ENCODE results near the gene CCDC15.

Gene CCDC15

GRCh38 chr11:125075900-125076317 is 121.9 kb downstream of the CCDC15 start:
- H3K27ac ChIP-seq (ENCODE audit: low read depth, low read length): no peak overlapping the region
- no peaks in the 10 kb centered on the region for H3K79me2 ChIP-seq (ENCODE audit: control insufficient read depth, insufficient read depth, low read length, unreplicated experiment)
- no peaks in the 10 kb centered on the region for H3K27me3 ChIP-seq (ENCODE audit: insufficient read depth, low read length)
- H3K4me1 ChIP-seq (ENCODE audit: control insufficient read depth, insufficient read depth, low read length, unreplicated experiment): peaks cover 8% of the 10 kb centered on the region
- H3K36me3 ChIP-seq (ENCODE audit: insufficient read depth, low read length): no peaks in the 10 kb centered on the region
- H3K4me3 ChIP-seq (ENCODE audit: low read depth, low read length): no peak overlapping the region
- H2AFZ ChIP-seq (ENCODE audit: low read length, unreplicated experiment): no peak overlapping the region

- Histone ChIP-seq H3K4me1 (ENCODE audit: control insufficient read depth, insufficient read depth, low read length, unreplicated experiment) (peaks cover 2% of the 10 kb centered on the region), H3K79me2 (ENCODE audit: control insufficient read depth, insufficient read depth, low read length, unreplicated experiment) (no peaks in the 10 kb centered on the region), H3K27me3 (ENCODE audit: insufficient read depth, low read length) (no peaks in the 10 kb centered on the region), H3K36me3 (ENCODE audit: insufficient read depth, low read length) (no peaks in the 10 kb centered on the region), H3K27ac (ENCODE audit: low read depth, low read length) (no peak overlapping the region), H3K4me3 (ENCODE audit: low read depth, low read length) (no peak overlapping the region), H2AFZ (ENCODE audit: low read length, unreplicated experiment) (no peak overlapping the region)
These were observed 122.5 kb downstream of the CCDC15 start for GRCh38 chr11:125076378-125076945.

DNA sequence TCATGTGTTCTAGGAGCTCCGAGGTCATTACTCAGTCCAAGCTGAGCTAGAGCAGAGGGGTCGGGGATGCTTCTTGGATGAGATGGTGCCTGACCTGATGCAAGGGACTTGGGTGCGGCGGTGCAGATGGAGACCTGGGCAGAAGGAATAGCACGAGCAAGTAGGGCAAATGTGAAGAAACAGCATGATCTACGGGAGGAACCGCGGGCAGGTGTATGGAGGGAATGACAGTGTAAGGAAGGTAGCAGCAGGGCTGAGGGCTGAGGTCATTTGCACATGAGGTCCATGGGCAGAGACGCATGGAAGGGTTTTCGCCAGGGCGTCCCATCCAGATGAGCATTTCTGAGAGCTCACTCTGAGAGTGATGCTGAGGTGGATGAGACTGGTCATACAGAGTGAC is 124.0 kb downstream of the CCDC15 start:
- Histone ChIP-seq H3K4me1 (ENCODE audit: control insufficient read depth, insufficient read depth, low read length, unreplicated experiment) (peaks cover 11% of the 10 kb centered on the region), H3K79me2 (ENCODE audit: control insufficient read depth, insufficient read depth, low read length, unreplicated experiment) (no peaks in the 10 kb centered on the region), H3K27me3 (ENCODE audit: insufficient read depth, low read length) (no peaks in the 10 kb centered on the region), H3K36me3 (ENCODE audit: insufficient read depth, low read length) (no peaks in the 10 kb centered on the region), H3K4me3 (ENCODE audit: low read depth, low read length) (no peak overlapping the region), H2AFZ (ENCODE audit: low read length, unreplicated experiment) (no peak overlapping the region), H3K27ac (ENCODE audit: low read depth, low read length) (no peak overlapping the region)

- Histone ChIP-seq H3K4me1 (ENCODE audit: control insufficient read depth, insufficient read depth, low read length, unreplicated experiment) (peaks cover 17% of the 10 kb centered on the region), H3K4me3 (ENCODE audit: low read depth, low read length) (no peak overlapping the region), H3K79me2 (ENCODE audit: control insufficient read depth, insufficient read depth, low read length, unreplicated experiment) (no peaks in the 10 kb centered on the region), H3K36me3 (ENCODE audit: insufficient read depth, low read length) (no peaks in the 10 kb centered on the region), H3K27me3 (ENCODE audit: insufficient read depth, low read length) (no peaks in the 10 kb centered on the region), H3K27ac (ENCODE audit: low read depth, low read length) (no peak overlapping the region), H2AFZ (ENCODE audit: low read length, unreplicated experiment) (no peak overlapping the region)
These were observed 124.6 kb downstream of the CCDC15 start for GRCh38 chr11:125078516-125079140.

DNA sequence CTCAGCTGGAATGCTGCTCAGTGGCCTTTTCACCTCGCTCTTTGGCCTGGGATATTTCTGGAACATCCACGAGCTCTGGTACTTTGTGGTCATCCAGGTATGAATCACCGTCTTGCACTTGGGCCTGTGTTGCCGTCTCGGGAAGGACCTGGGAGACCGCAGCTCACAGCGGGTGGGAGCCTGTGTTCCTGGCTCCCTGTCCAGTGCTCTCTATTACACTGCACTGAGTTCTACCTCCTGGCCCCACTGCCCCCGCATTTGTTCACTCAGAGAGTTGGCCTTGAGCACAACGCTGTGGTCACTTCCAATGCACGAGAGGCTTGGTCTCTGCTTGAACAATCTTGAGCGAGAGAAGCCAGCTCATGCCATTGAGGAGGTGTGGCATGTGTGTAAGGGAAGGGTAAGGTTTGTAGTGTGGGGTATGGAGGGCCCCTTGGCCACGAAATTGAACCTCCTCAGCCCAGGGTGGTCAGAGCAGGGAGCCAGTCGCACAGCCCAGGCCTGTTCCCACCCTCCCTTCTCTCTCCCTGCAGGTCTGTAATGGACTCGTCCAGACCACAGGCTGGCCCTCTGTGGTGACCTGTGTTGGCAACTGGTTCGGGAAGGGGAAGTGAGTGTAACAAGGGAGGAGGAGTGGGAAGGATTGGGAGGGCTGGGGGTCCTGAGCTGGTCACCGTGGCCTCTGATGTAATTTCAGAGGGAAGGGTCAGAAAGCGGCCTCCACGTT is 125.3 kb downstream of the CCDC15 start:
- peaks cover 21% of the 10 kb centered on the region for H3K4me1 ChIP-seq (ENCODE audit: control insufficient read depth, insufficient read depth, low read length, unreplicated experiment)
- H2AFZ ChIP-seq (ENCODE audit: low read length, unreplicated experiment): no peak overlapping the region
- H3K27me3 ChIP-seq (ENCODE audit: insufficient read depth, low read length): no peaks in the 10 kb centered on the region
- no peak overlapping the region for H3K4me3 ChIP-seq (ENCODE audit: low read depth, low read length)
- no peaks in the 10 kb centered on the region for H3K79me2 ChIP-seq (ENCODE audit: control insufficient read depth, insufficient read depth, low read length, unreplicated experiment)
- no peaks in the 10 kb centered on the region for H3K36me3 ChIP-seq (ENCODE audit: insufficient read depth, low read length)
- no peak overlapping the region for H3K27ac ChIP-seq (ENCODE audit: low read depth, low read length)

GRCh38 chr11:125079878-125080530 is 126.0 kb downstream of the CCDC15 start:
- no peak overlapping the region for H3K4me3 ChIP-seq (ENCODE audit: low read depth, low read length)
- no peaks in the 10 kb centered on the region for H3K27me3 ChIP-seq (ENCODE audit: insufficient read depth, low read length)
- no peaks in the 10 kb centered on the region for H3K36me3 ChIP-seq (ENCODE audit: insufficient read depth, low read length)
- no peaks in the 10 kb centered on the region for H3K79me2 ChIP-seq (ENCODE audit: control insufficient read depth, insufficient read depth, low read length, unreplicated experiment)
- H3K27ac ChIP-seq (ENCODE audit: low read depth, low read length): no peak overlapping the region
- H3K4me1 ChIP-seq (ENCODE audit: control insufficient read depth, insufficient read depth, low read length, unreplicated experiment): peaks cover 21% of the 10 kb centered on the region
- no peak overlapping the region for H2AFZ ChIP-seq (ENCODE audit: low read length, unreplicated experiment)

- Histone ChIP-seq H3K79me2 (ENCODE audit: control insufficient read depth, insufficient read depth, low read length, unreplicated experiment) (no peaks in the 10 kb centered on the region), H3K36me3 (ENCODE audit: insufficient read depth, low read length) (no peaks in the 10 kb centered on the region), H3K27ac (ENCODE audit: low read depth, low read length) (no peak overlapping the region), H3K4me3 (ENCODE audit: low read depth, low read length) (no peak overlapping the region), H2AFZ (ENCODE audit: low read length, unreplicated experiment) (no peak overlapping the region), H3K27me3 (ENCODE audit: insufficient read depth, low read length) (no peaks in the 10 kb centered on the region), H3K4me1 (ENCODE audit: control insufficient read depth, insufficient read depth, low read length, unreplicated experiment) (peaks cover 21% of the 10 kb centered on the region)
These were observed 126.5 kb downstream of the CCDC15 start for GRCh38 chr11:125080531-125080911.

DNA sequence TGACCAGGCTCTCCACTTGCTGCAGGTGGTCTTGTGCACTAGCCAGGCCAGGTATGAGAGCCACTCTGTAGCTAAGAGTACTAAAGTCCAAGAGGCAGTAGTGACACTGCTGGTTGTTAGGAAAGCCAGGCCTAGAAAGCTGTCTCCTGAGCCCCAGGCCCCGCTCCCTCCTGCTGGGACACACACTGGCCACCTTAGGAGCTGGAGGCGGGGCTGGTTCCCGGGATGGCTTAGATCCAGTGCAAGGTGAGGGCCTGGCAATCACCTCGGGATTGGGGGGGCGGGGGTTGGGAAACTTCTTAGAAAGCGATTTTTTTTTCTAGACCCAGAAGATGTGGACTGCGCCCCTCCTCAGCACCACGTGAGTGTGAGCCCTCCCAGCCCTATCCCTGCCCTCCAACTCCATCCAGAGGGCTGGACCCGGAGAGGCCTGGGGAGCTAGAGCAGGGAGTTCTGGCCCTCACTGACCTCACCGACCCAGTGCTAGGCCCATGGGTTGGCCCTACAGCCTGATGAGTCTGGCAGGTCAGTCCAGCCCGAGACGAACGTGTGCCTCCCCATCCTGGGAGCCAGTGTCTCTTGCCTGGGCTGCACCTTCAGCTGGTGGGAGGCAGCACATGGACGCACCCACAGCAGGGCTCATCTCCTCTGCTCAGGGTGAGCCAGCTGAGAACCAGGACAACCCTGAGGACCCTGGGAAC is 127.2 kb downstream of the CCDC15 start:
- Histone ChIP-seq H3K4me1 (ENCODE audit: control insufficient read depth, insufficient read depth, low read length, unreplicated experiment) (peaks cover 21% of the 10 kb centered on the region), H3K27me3 (ENCODE audit: insufficient read depth, low read length) (no peaks in the 10 kb centered on the region), H3K4me3 (ENCODE audit: low read depth, low read length) (no peak overlapping the region), H3K36me3 (ENCODE audit: insufficient read depth, low read length) (no peaks in the 10 kb centered on the region), H3K27ac (ENCODE audit: low read depth, low read length) (no peak overlapping the region), H2AFZ (ENCODE audit: low read length, unreplicated experiment) (no peak overlapping the region), H3K79me2 (ENCODE audit: control insufficient read depth, insufficient read depth, low read length, unreplicated experiment) (no peaks in the 10 kb centered on the region)

GRCh38 chr11:125082040-125082439 is 128.0 kb downstream of the CCDC15 start:
- peak overlapping the region; percentile 75; the same call in 1 of the 2 replicates for H3K27ac ChIP-seq (ENCODE audit: low read depth, low read length)
- peaks cover 21% of the 10 kb centered on the region for H3K4me1 ChIP-seq (ENCODE audit: control insufficient read depth, insufficient read depth, low read length, unreplicated experiment)
- H3K79me2 ChIP-seq (ENCODE audit: control insufficient read depth, insufficient read depth, low read length, unreplicated experiment): no peaks in the 10 kb centered on the region
- no peaks in the 10 kb centered on the region for H3K36me3 ChIP-seq (ENCODE audit: insufficient read depth, low read length)
- H3K4me3 ChIP-seq (ENCODE audit: low read depth, low read length): no peak overlapping the region
- H3K27me3 ChIP-seq (ENCODE audit: insufficient read depth, low read length): no peaks in the 10 kb centered on the region
- H2AFZ ChIP-seq (ENCODE audit: low read length, unreplicated experiment): no peak overlapping the region

DNA sequence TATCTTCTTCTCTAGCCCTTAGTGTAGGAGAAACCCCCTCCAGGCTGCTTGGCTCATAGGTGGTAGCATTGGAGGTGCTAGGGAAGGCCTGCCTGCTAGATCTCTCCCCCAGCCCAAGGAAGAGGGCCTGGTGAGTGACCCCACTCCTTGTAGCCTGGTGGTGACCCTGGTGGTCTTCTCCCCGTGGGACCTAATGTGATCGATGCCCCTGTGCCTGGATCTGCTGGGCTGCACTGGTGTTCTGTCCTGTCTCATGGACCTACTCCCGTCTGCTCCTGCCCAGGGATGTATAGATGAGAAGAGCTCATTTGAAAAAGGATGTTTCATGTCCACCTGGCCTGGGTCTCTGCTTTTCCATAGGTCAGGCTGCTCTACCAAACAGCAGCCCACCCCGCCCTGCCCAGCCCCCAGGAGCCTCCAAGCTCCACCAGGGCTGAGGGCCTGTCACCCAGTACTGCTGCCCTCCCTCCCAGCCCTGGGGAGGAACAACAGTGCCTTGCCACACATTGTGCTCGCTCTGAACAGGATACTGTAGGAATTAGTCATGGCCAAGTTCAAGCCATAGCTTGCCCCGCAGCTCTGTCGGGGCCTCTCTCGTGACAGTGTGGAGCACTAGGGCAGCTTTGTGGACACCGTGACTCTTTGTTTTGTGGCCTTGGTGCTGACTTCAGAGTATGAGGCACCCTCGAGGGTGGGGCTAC is 128.8 kb downstream of the CCDC15 start:
- Histone ChIP-seq H3K4me3 (ENCODE audit: low read depth, low read length) (no peak overlapping the region), H3K79me2 (ENCODE audit: control insufficient read depth, insufficient read depth, low read length, unreplicated experiment) (no peaks in the 10 kb centered on the region), H3K27me3 (ENCODE audit: insufficient read depth, low read length) (no peaks in the 10 kb centered on the region), H3K4me1 (ENCODE audit: control insufficient read depth, insufficient read depth, low read length, unreplicated experiment) (peaks cover 21% of the 10 kb centered on the region), H2AFZ (ENCODE audit: low read length, unreplicated experiment) (no peak overlapping the region), H3K27ac (ENCODE audit: low read depth, low read length) (peak overlapping the region; percentile 75), H3K36me3 (ENCODE audit: insufficient read depth, low read length) (no peaks in the 10 kb centered on the region)

Measured in ACC112 (cell line).